H54 (cell line): Measurements from ENCODE around the gene CD160.

Experiments used
- DNase-seq: peaks from one replicate; pipeline ENCODE4 v3.0.0; 2011; ENCODE audit warnings: low spot score, mixed read lengths; ENCODE audit not compliant: insufficient read length
- FAIRE-seq: peaks from 3 replicates; lab custom pipeline; 2011; peaks lifted over from hg19 to GRCh38; lab: Jason Lieb, UNC
- POLR2A ChIP-seq: IDR thresholded peaks from 2 replicates; pipeline ENCODE4 v1.6.1; 2011; ENCODE audit warnings: low read depth, mild to moderate bottlenecking, low read length

CD160 gene

GRCh38 chr1:145782272-145783099 lies 63.2 kb downstream of the CD160 start:
- FAIRE-seq (peak; percentile 93), DNase-seq (peak; percentile 19)
- TF ChIP-seq POLR2A, result no peak

- FAIRE-seq (no peak), DNase-seq (no peak)
- no peak for TF ChIP-seq POLR2A
These were observed 65.1 kb downstream of the CD160 start for GRCh38 chr1:145784409-145784808.

DNA sequence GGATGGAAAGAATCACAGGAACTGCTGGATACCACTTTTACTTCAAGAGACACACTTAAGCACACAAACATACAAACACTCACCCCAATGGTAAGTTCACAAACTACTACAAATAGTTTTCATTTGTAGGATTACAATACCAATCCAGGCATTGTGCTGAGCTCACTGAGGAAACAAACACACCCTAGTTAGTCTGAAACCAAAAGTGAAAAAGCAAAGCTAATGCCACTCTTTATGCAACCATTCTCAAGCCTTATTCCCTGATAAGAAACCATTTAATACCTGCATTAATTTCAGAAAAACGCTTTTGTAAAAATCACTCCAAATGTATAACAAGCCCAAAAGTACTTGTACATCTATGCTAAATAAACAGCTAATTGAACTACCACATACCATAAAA lies 66.2 kb downstream of the CD160 start:
- no peak for FAIRE-seq

DNA sequence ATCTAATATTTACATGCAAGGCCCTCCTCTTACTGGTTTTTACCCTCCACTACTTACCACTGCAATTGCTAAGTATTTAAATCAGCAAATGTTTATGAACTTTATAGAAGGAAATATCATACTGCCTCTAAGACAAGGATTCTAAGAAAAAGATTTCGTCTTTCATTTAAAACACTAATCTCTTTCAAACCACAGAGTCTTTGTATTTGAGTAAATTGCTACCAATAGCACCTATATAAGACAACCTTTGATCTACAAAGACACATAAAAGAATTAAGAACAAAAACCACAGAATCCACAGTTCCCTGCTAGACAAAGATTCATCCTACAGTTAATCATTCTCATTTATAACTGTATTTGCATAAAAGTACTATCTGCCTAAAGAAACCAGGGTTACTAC lies 67.0 kb downstream of the CD160 start:
- no peak for DNase-seq
- FAIRE-seq, result no peak
- no peak for TF ChIP-seq POLR2A

More for the DNA sequence above, 66.2 kb downstream of the CD160 start:
- no peak for TF ChIP-seq POLR2A
- DNase-seq, result no peak

- TF ChIP-seq POLR2A, result no peak
- DNase-seq (no peak), FAIRE-seq (no peak)
These were observed 69.3 kb downstream of the CD160 start for GRCh38 chr1:145788580-145788979.
